Natural killer cell (primary cell): ENCODE data around the gene UBR4. TPM values are rescaled to one million over a fixed set of nuclear protein-coding genes. Genes with fewer than 3 reads are reported as not detected.

Experiments
- ATAC-seq, 3 donors: fragments of 150-1000 bp in 2 of 3; fragments of 200-7000 bp in 1 of 3; cut with Tn5 transposase; 1 replicate in 1 of 3; 2 replicates in 2 of 3; pipeline ENCODE4 v1.10.0; 2021; ENCODE audit warnings: mild to moderate bottlenecking in 2 of 3, moderate library complexity in 2 of 3
- DNase-seq, 2 donors: peaks; one replicate each; pipeline versions ENCODE4 v3.0.0 to v3.0.0-alpha.2; 2013 to 2021; ENCODE audit warnings: mixed read lengths in 1 of 2
- H3K27ac ChIP-seq: one replicate; pipeline ENCODE4 v1.5.1; 2013; ENCODE audit warnings: mild to moderate bottlenecking, low read length
- H3K27me3 ChIP-seq: one replicate; pipeline ENCODE4 v1.6.1; 2013; ENCODE audit warnings: low read length; ENCODE audit not compliant: control insufficient read depth, insufficient read depth
- H3K36me3 ChIP-seq: one replicate; pipeline ENCODE4 v1.6.1; 2013; ENCODE audit warnings: low read length; ENCODE audit not compliant: control insufficient read depth, insufficient read depth
- H3K4me1 ChIP-seq: one replicate; pipeline ENCODE4 v1.6.1; 2013; ENCODE audit warnings: low read length; ENCODE audit not compliant: control insufficient read depth, insufficient read depth
- H3K4me3 ChIP-seq: one replicate; pipeline ENCODE4 v1.5.1; 2013; ENCODE audit warnings: low read length
- H3K9me3 ChIP-seq: one replicate; pipeline ENCODE4 v1.6.1; 2013; ENCODE audit warnings: low read length; ENCODE audit not compliant: control insufficient read depth, insufficient read depth
- H3K27ac Mint-ChIP-seq, 2 donors: one replicate each; pipeline ENCODE4 v1.8.0; 2022; ENCODE audit warnings: mild to moderate bottlenecking in 2 of 2, mixed read lengths in 2 of 2, moderate library complexity in 1 of 2
- H3K27me3 Mint-ChIP-seq, 2 donors: one replicate each; pipeline ENCODE4 v1.8.0; 2022; ENCODE audit warnings: low read depth in 2 of 2, mixed read lengths in 2 of 2
- H3K36me3 Mint-ChIP-seq: one replicate; pipeline ENCODE4 v1.8.0; 2022; ENCODE audit warnings: mixed read lengths
- H3K4me1 Mint-ChIP-seq, 2 donors: one replicate each; pipeline ENCODE4 v1.8.0; 2022; ENCODE audit warnings: mixed read lengths in 2 of 2
- H3K4me3 Mint-ChIP-seq: one replicate; pipeline ENCODE4 v1.8.0; 2022; ENCODE audit warnings: mild to moderate bottlenecking, moderate library complexity, mixed read lengths
- H3K9me3 Mint-ChIP-seq, 2 donors: one replicate each; pipeline ENCODE4 v1.8.0; 2022; ENCODE audit warnings: mixed read lengths in 2 of 2
- CTCF ChIP-seq: fragments of 200-600 bp; IDR thresholded peaks from one replicate; pipeline ENCODE4 v1.8.0; 2022; ENCODE audit warnings: antibody characterized with exemption
- WGBS: methylation state at CpG from one replicate; pipeline ENCODE4 v1.1.7; 2013; ENCODE audit warnings: missing lambda C conversion rate; ENCODE audit not compliant: insufficient coverage; 5-methylcytosine and 5-hydroxymethylcytosine counted together
- intact Hi-C: fragments of 100-400 bp; cut with micrococcal nuclease; formaldehyde crosslinking; loops from one replicate; pipeline ENCODE4 v1.14.2; 2022
- total RNA-seq, 4 donors: library from RNA; stranded (reverse); fragments of 120-200 nt in 1 of 4; gene quantifications; one replicate each; pipeline versions ENCODE4 v1.2.3 to v1.2.4, GENCODE V29; 2013 to 2022

Gene UBR4
- total RNA-seq, 3 donors from 2014 or later (not counting 1 experiment from before 2014, with no cell fraction given) = 139 to 178 (median 158) TPM

GRCh38 chr1:19028546-19029129, 181.4 kb downstream of the UBR4 start:
- Mint-ChIP-seq H3K27me3 (peaks cover 18 to 25% of the 10 kb centered on the region in 2 donors), H3K9me3 (no peaks in the 10 kb centered on the region), H3K36me3 (no peaks in the 10 kb centered on the region), H3K27ac (no peak overlapping the region), H3K4me3 (no peak overlapping the region), H3K4me1 (no peaks in the 10 kb centered on the region)
- Histone ChIP-seq H3K27ac (no peak overlapping the region), H3K9me3 (no peaks in the 10 kb centered on the region), H3K4me3 (no peak overlapping the region), H3K36me3 (no peaks in the 10 kb centered on the region), H3K4me1 (no peaks in the 10 kb centered on the region), H3K27me3 (peaks cover 3% of the 10 kb centered on the region)
- intact Hi-C loops = no loop called here
- WGBS = 87% methylated on average over 8 of the region's 8 CpGs
- no peak for TF ChIP-seq CTCF
- ATAC-seq = no peak
- DNase-seq = no peak

GRCh38 chr1:19028110-19028509, 182.0 kb downstream of the UBR4 start:
- Histone ChIP-seq H3K27ac (no peak overlapping the region), H3K9me3 (no peaks in the 10 kb centered on the region), H3K27me3 (peaks cover 3% of the 10 kb centered on the region), H3K4me3 (no peak overlapping the region), H3K36me3 (no peaks in the 10 kb centered on the region), H3K4me1 (no peaks in the 10 kb centered on the region)
- Mint-ChIP-seq H3K4me1 (no peaks in the 10 kb centered on the region), H3K9me3 (no peaks in the 10 kb centered on the region), H3K4me3 (no peak overlapping the region), H3K27me3 (peaks cover 18 to 30% of the 10 kb centered on the region in 2 donors), H3K27ac (no peak overlapping the region), H3K36me3 (no peaks in the 10 kb centered on the region)
- no peak for DNase-seq
- ATAC-seq = no peak
- 46% methylated on average over 5 of the region's 7 CpGs for WGBS
- intact Hi-C loops = no loop called here
- TF ChIP-seq CTCF = no peak

Other genes with a start within 250 kb of the UBR4 start
- 10 to 100 TPM; 30.7 to 36.0 (median 33.5) TPM for gene EMC1, start 41.3 kb upstream of the UBR4 start, total RNA-seq
- gene MRTO4, start 41.5 kb upstream of the UBR4 start, total RNA-seq = 10 to 100 TPM in 2 of 3 donors, 1 to 10 TPM in 1; 9.7 to 15.8 (median 13.5) TPM
- 1 to 10 TPM; 1.1 to 2.0 (median 1.5) TPM for gene AKR7A3, start 78.5 kb upstream of the UBR4 start, total RNA-seq
- 10 to 100 TPM; 25.5 to 31.9 (median 28.9) TPM for gene AKR7A2, start 101.9 kb upstream of the UBR4 start, total RNA-seq
- gene SLC66A1, start 102.1 kb upstream of the UBR4 start, total RNA-seq = 1 to 10 TPM; 5.8 to 8.5 (median 7.6) TPM